IMR-90 (cell line): Measurements from ENCODE around the gene METTL2B. TPM values are rescaled to one million over a fixed set of nuclear protein-coding genes. Genes with fewer than 3 reads are reported as not detected.
"Not testable (repeated sequence)": the region's sequence is repeated elsewhere in the genome, so short reads cannot be mapped to it uniquely, and the experiment has no call there.

Source experiments
- ATAC-seq: fragments of 200-7000 bp; cut with Tn5 transposase; 2 replicates; pipeline ENCODE4 v1.9.1; 2020; ENCODE audit warnings: low read depth, mild to moderate bottlenecking, moderate library complexity
- BruUV-seq: library from RNA; stranded (reverse); fragments of 400-500 nt; replicated peaks from 2 replicates; lab custom pipeline; 2021; lab: Mats Ljungman, UMichigan
- CTCF ChIA-PET: fragments of 300-600 bp; formaldehyde crosslinking; extraction: SDS; loops from one replicate; lab custom pipeline; 2021; ENCODE audit warnings: antibody characterized with exemption; lab: Yijun Ruan, JAX
- POLR2A ChIA-PET: fragments of 300-600 bp; sonication (Branson Sonifier 250); formaldehyde crosslinking; loops from one replicate; lab custom pipeline; 2022; ENCODE audit warnings: antibody characterized with exemption; ENCODE audit not compliant: unreplicated experiment; lab: Charles Lee
- DNase-seq: peaks from one replicate; pipeline ENCODE4 v3.0.0; 2013
- H2AFZ ChIP-seq: replicated peaks from 2 replicates; pipeline ENCODE3; 2013; ENCODE audit warnings: low read length, mild to moderate bottlenecking; ENCODE audit not compliant: poor library complexity
- H2AK5ac ChIP-seq: 2 replicates; pipeline ENCODE4 v1.6.1; 2013; ENCODE audit warnings: low read depth, low read length, inconsistent platforms
- H2AK9ac ChIP-seq: replicated peaks from 2 replicates; pipeline ENCODE3; 2013; ENCODE audit warnings: mild to moderate bottlenecking, low read depth, low read length, moderate library complexity; ENCODE audit not compliant: poor library complexity
- H2BK120ac ChIP-seq: 2 replicates; pipeline ENCODE4 v1.6.1; 2013; ENCODE audit warnings: low read depth, low read length, inconsistent platforms
- H2BK15ac ChIP-seq: 3 replicates; pipeline ENCODE4 v1.6.1; 2013; ENCODE audit warnings: low read depth, low read length, inconsistent platforms
- H2BK20ac ChIP-seq: 2 replicates; pipeline ENCODE4 v1.6.1; 2013; ENCODE audit warnings: low read depth, mild to moderate bottlenecking, inconsistent platforms, low read length, moderate library complexity
- H2BK5ac ChIP-seq: 2 replicates; pipeline ENCODE4 v1.6.1; 2013; ENCODE audit warnings: mild to moderate bottlenecking, low read depth, low read length, inconsistent platforms; ENCODE audit not compliant: poor library complexity, severe bottlenecking
- H3K14ac ChIP-seq: replicated peaks from 2 replicates; pipeline ENCODE4 v1.6.1; 2013; ENCODE audit warnings: low read depth, low read length, inconsistent platforms
- H3K18ac ChIP-seq: 2 replicates; pipeline ENCODE4 v1.6.1; 2013; ENCODE audit warnings: low read depth, low read length, control low read depth
- H3K23ac ChIP-seq: 2 replicates; pipeline ENCODE4 v1.6.1; 2013; ENCODE audit warnings: low read depth, low read length, inconsistent platforms
- H3K27ac ChIP-seq: 2 replicates; pipeline ENCODE4 v1.5.1; 2013; ENCODE audit warnings: mild to moderate bottlenecking, control low read depth, low read length; ENCODE audit not compliant: insufficient read depth
- H3K27me3 ChIP-seq: 2 replicates; pipeline ENCODE4 v1.6.1; 2013; ENCODE audit warnings: low read length; ENCODE audit not compliant: control insufficient read depth, insufficient read depth
- H3K36me3 ChIP-seq: 2 replicates; pipeline ENCODE4 v1.6.1; 2013; ENCODE audit warnings: low read length, mixed read lengths; ENCODE audit not compliant: control insufficient read depth, insufficient read depth
- H3K4ac ChIP-seq: 2 replicates; pipeline ENCODE4 v1.6.1; 2013; ENCODE audit warnings: low read depth, low read length, inconsistent platforms
- H3K4me1 ChIP-seq: 2 replicates; pipeline ENCODE4 v1.6.1; 2013; ENCODE audit warnings: low read length, mixed read lengths; ENCODE audit not compliant: control insufficient read depth, insufficient read depth
- H3K4me2 ChIP-seq: 2 replicates; pipeline ENCODE4 v1.6.1; 2013; ENCODE audit warnings: low read depth, mild to moderate bottlenecking, control low read depth, low read length, moderate library complexity
- H3K4me3 ChIP-seq: 2 replicates; pipeline ENCODE4 v1.5.1; 2013; ENCODE audit warnings: low read depth, mild to moderate bottlenecking, control low read depth, low read length, moderate library complexity; ENCODE audit not compliant: insufficient read depth
- H3K56ac ChIP-seq: 2 replicates; pipeline ENCODE4 v1.6.1; 2013; ENCODE audit warnings: low read length, inconsistent platforms; ENCODE audit not compliant: insufficient read depth; ENCODE audit errors: extremely low read depth
- H3K79me1 ChIP-seq, 2 experiments: 2 replicates each; pipeline ENCODE4 v1.6.1; 2013; ENCODE audit warnings: low read length in 2 of 2, inconsistent platforms in 1 of 2, low read depth in 1 of 2
- H3K9ac ChIP-seq: 2 replicates; pipeline ENCODE4 v1.6.1; 2013; ENCODE audit warnings: low read depth, low read length, control low read depth
- H3K9me1 ChIP-seq: 2 replicates; pipeline ENCODE4 v1.6.1; 2013; ENCODE audit warnings: low read length, inconsistent platforms; ENCODE audit not compliant: insufficient read depth
- H3K9me3 ChIP-seq: 2 replicates; pipeline ENCODE4 v1.6.1; 2013; ENCODE audit warnings: low read length; ENCODE audit not compliant: control insufficient read depth, insufficient read depth
- H4K20me1 ChIP-seq: 2 replicates; pipeline ENCODE4 v1.6.1; 2013; ENCODE audit warnings: low read length, inconsistent platforms; ENCODE audit not compliant: insufficient read depth
- H4K5ac ChIP-seq: 2 replicates; pipeline ENCODE4 v1.6.1; 2013; ENCODE audit warnings: mild to moderate bottlenecking, low read depth, low read length, control low read depth
- H4K8ac ChIP-seq, 2 experiments: 2 replicates each; pipeline ENCODE4 v1.6.1; 2013; ENCODE audit warnings: low read depth in 2 of 2, low read length in 2 of 2, control low read depth in 1 of 2, inconsistent platforms in 1 of 2
- H4K91ac ChIP-seq: 2 replicates; pipeline ENCODE4 v1.6.1; 2013; ENCODE audit warnings: low read depth, low read length, inconsistent platforms; ENCODE audit not compliant: insufficient read depth
- WGBS, 2 experiments: methylation state at CpG; one replicate each; pipeline versions ENCODE4 v1.1.5 to v1.1.7; 2013; ENCODE audit warnings: missing lambda C conversion rate in 2 of 2; ENCODE audit not compliant: insufficient read length in 1 of 2; ENCODE audit errors: extremely low coverage in 2 of 2; 5-methylcytosine and 5-hydroxymethylcytosine counted together
- dilution Hi-C: fragments of 300-500 bp; cut with HindIII; formaldehyde crosslinking; loops from one replicate; pipeline ENCODE4 v1.14.3; 2018; ENCODE audit warnings: low sequenced_read_pairs; ENCODE audit not compliant: unreplicated experiment
- in situ Hi-C: fragments of 300-500 bp; cut with MboI; formaldehyde crosslinking; loops from 3 replicates; pipeline ENCODE4 v1.14.3; 2019; ENCODE audit warnings: low sequenced_read_pairs, inconsistent platforms, mixed read lengths
- intact Hi-C: fragments of 100-400 bp; cut with micrococcal nuclease; formaldehyde crosslinking; loops from 2 replicates; pipeline ENCODE4 v1.10.0; 2022
- polyA plus RNA-seq, 3 experiments: library from polyadenylated mRNA; depleted of rRNA; stranded (reverse); fragments of >200 nt; gene quantifications; 2 replicates each; pipeline ENCODE4 v1.2.3, GENCODE V29; 2012; ENCODE audit warnings: low replicate concordance in 1 of 3
- total RNA-seq: library from RNA; depleted of rRNA; stranded (reverse); fragments of >200 nt; gene quantifications from 2 replicates; pipeline ENCODE4 v1.2.3, GENCODE V29; 2012

METTL2B gene
- total and polyA plus RNA-seq, 2 of the 4 experiments (the other 2 are of a cell fraction): 18.0 to 34.2 TPM

DNA sequence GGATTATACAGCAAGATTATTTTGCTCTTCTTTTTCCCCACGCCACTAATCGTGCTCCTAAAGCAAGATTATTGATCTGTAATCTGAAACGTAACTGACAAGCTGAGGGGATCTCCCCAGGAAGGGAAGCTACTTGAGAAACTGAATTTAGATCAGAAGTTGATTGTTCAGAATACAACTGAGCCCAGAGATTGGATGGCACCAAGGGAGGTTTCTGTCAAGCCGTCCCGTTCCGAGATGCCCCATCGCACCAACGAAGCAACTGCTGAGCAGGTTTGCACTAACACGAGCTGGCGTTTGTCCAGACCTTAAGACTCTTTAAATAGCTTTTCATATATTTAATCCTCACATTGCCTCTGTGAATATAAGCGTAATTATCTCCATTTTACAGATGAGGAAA lies 35.1 kb downstream of the METTL2B start:
- H2BK5ac ChIP-seq, in situ Hi-C loops, H3K27ac ChIP-seq, H3K4me2 ChIP-seq, H3K27me3 ChIP-seq, H2AFZ ChIP-seq, DNase-seq, BruUV-seq, dilution Hi-C loops, H4K5ac ChIP-seq, intact Hi-C loops, H3K56ac ChIP-seq, H4K20me1 ChIP-seq, H3K79me1 ChIP-seq, H3K4ac ChIP-seq, H3K9me3 ChIP-seq, H3K18ac ChIP-seq, H3K9me1 ChIP-seq, H3K14ac ChIP-seq, H3K36me3 ChIP-seq, H3K4me3 ChIP-seq, H3K23ac ChIP-seq, H3K4me1 ChIP-seq, H4K91ac ChIP-seq, H2BK20ac ChIP-seq, ATAC-seq, H2AK5ac ChIP-seq, H2BK120ac ChIP-seq, H2AK9ac ChIP-seq, H2BK15ac ChIP-seq, H4K8ac ChIP-seq, H3K9ac ChIP-seq: not testable (repeated sequence)
- POLR2A ChIA-PET: interaction anchor here (0.6 kb wide), 1 partner anchor 351 kb away, joined by 4 read pairs; the partner anchor contains the start of gene ATP6V1F
- CTCF ChIA-PET: interaction anchor here (0.6 kb wide), 1 partner anchor 80 kb away, joined by 4 read pairs; no protein-coding TSS in a partner anchor
- WGBS, 2 experiments: no CpG with 5 or more reads among the region's 11 CpGs

DNA sequence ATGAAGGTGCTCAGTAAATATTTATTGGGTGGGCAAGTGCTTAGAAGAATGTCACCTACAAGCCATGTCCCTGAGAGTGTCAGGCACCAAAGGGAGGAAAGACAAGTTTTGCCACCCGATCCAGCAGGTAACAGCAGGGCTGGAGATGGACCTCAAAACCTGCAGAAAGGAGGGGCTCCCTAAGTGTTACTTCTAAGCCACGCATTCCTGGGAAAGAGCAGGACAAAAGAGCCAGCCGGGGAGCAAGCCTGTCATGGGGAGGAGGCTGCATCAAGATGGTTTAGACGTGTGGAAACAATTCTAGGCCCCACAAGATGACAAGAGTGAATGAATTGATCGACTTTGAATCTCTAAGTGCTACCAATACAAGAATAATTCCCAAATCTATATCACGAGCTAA lies 38.7 kb downstream of the METTL2B start:
- H3K79me1 ChIP-seq, H4K8ac ChIP-seq, H3K4ac ChIP-seq, POLR2A ChIA-PET, H2AK5ac ChIP-seq, CTCF ChIA-PET, H3K9me3 ChIP-seq, H4K91ac ChIP-seq, H3K36me3 ChIP-seq, H3K27ac ChIP-seq, H3K18ac ChIP-seq, H3K9ac ChIP-seq, H2BK20ac ChIP-seq, H3K4me1 ChIP-seq, BruUV-seq, H4K5ac ChIP-seq, H3K56ac ChIP-seq, H3K27me3 ChIP-seq, H2BK15ac ChIP-seq, H4K20me1 ChIP-seq, ATAC-seq, in situ Hi-C loops, dilution Hi-C loops, H3K4me2 ChIP-seq, H2BK5ac ChIP-seq, H2BK120ac ChIP-seq, intact Hi-C loops, H2AK9ac ChIP-seq, H2AFZ ChIP-seq, DNase-seq, H3K23ac ChIP-seq, H3K9me1 ChIP-seq, H3K14ac ChIP-seq, H3K4me3 ChIP-seq: not testable (repeated sequence)
- no CpG with 5 or more reads among the region's 6 CpGs for WGBS, 2 experiments
